HG03066 (cell line): ENCODE measurements around the gene POLR2H.
A peak's percentile ranks its signal among the peaks of the same experiment; 100 is the strongest.

Experiments
- ATAC-seq: cut with Tn5 transposase; IDR thresholded peaks from one replicate; pipeline ENCODE4 v1.9.1; 2021; ENCODE audit warnings: low read depth; ENCODE audit not compliant: unreplicated experiment

The POLR2H gene

DNA sequence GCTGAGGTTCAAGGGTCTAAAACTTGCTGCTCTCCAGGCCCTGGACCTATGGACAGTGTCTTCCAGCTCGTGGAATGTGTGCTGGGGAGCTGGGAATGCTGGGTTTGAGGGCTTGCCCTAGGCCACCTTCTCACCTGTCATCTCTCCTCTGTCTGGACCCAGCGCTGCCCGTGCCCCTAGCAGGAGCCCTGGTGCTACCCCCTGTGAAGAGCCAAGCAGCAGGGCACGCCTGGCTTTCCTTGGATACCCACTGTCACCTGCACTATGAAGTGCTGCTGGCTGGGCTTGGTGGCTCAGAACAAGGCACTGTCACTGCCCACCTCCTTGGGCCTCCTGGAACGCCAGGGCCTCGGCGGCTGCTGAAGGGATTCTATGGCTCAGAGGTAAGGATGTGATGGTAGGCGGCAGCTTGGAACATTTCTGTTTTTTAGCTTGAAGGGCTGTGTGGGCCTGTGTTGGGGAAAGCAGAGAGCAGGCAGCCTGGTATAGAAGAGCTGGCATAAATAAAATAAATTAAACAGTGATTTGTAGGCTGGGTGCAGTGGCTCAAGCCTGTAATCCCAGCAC lies 23.4 kb downstream of the POLR2H start:
- ATAC-seq, result no peak

DNA sequence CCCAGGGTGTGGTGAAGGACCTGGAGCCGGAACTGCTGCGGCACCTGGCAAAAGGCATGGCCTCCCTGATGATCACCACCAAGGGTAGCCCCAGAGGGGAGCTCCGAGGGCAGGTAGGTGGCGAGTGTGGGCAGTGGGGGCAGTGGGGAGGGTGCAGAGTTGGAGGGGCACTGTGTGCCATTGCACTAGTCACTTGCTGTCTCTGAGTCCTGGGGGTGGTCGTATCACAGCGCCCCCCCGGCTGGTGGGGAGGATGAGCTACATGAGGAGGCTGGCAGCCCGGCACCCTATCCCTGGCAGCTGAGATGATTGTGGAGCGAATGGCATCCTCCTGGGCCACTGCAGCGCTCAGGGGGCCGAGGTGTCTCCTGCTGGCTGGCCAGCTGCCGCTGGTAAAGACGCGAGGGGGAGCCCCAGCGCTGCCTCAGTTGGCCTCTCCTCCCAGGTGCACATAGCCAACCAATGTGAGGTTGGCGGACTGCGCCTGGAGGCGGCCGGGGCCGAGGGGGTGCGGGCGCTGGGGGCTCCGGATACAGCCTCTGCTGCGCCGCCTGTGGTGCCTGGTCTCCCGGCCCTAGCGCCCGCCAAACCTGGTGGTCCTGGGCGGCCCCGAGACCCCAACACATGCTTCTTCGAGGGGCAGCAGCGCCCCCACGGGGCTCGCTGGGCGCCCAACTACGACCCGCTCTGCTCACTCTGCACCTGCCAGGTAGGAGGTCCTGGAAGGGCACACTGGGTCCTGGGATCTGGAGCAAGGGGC lies 24.7 kb downstream of the POLR2H start:
- ATAC-seq, result no peak

DNA sequence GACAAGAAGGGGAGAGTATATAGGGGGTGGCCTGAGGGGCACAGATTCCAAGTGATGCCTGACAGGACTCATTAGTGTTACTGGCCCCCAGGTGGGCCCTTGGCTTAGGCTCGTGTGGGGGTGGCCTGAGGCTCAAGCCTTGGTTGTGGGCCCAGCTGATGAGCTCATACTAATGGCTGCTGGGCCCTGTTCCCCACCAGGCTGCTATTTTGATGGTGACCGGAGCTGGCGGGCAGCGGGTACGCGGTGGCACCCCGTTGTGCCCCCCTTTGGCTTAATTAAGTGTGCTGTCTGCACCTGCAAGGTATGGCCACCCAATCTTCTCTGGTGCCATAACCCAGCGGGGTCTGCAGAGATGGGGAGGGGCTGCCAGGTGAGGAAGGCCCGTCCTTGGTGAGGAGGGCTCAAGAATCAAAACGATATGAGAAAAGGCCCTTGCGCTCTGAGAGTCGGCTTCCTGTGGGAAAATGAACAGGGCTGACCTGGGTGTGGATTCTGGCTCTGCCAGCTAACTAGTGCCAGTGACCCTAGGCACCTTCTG lies 25.7 kb downstream of the POLR2H start:
- ATAC-seq, result no peak

DNA sequence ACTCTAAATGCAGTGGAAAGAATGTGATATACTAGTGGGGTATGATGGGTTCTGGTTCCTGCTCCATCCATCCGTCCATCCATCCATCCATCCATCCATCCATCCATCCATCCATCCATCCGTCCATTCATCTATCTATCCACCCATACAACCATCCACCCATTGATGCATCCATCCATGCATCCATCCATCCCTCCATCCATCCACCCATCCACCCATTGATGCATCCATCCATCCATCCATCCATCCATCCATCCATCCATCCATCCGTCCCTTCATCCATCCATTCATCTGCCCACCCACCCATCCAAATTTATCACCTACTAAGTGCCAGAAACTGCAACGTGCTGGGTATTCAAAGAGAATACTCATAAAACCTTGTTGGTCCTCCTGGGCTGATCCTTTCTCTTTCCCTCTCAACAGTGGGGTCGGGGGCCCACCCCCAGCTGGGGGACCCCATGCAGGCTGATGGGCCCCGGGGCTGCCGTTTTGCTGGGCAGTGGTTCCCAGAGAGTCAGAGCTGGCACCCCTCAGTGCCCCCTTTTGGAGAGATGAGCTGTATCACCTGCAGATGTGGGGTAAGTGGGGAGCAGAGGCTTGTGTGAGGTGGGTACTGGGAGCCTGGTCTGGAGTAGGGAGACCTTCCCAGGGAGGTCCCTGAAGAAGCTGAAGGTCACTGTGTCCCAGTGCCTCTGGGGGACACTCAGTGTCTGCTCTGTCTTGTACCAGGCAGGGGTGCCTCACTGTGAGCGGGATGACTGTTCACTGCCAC lies 26.8 kb downstream of the POLR2H start:
- no peak for ATAC-seq

DNA sequence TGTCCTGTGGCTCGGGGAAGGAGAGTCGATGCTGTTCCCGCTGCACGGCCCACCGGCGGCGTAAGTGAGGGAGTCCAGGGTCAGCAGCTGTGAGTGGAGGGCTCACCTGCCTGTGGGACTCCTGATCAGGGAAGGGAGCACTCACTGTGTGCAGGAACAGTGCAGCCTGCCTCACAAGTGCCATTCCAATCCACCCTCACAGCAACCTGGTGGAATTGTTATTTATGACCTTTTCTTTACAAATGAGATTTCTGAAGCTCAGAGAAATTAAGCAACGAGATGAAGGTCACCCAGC lies 27.4 kb downstream of the POLR2H start:
- ATAC-seq, result no peak

DNA sequence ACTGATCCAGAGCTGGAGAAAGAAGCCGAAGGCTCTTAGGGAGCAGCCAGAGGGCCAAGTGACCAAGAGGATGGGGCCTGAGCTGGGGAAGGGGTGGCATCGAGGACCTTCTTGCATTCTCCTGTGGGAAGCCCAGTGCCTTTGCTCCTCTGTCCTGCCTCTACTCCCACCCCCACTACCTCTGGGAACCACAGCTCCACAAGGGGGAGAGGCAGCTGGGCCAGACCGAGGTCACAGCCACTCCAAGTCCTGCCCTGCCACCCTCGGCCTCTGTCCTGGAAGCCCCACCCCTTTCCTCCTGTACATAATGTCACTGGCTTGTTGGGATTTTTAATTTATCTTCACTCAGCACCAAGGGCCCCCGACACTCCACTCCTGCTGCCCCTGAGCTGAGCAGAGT lies 27.9 kb downstream of the POLR2H start:
- ATAC-seq, result no peak

- no peak for ATAC-seq
Observed at GRCh38 chr3:184389935-184390528, 28.5 kb downstream of the POLR2H start.

GRCh38 chr3:184391266-184391665 lies 29.8 kb downstream of the POLR2H start:
- no peak for ATAC-seq

- no peak for ATAC-seq
Observed at GRCh38 chr3:184395320-184395660, 33.8 kb downstream of the POLR2H start.

DNA sequence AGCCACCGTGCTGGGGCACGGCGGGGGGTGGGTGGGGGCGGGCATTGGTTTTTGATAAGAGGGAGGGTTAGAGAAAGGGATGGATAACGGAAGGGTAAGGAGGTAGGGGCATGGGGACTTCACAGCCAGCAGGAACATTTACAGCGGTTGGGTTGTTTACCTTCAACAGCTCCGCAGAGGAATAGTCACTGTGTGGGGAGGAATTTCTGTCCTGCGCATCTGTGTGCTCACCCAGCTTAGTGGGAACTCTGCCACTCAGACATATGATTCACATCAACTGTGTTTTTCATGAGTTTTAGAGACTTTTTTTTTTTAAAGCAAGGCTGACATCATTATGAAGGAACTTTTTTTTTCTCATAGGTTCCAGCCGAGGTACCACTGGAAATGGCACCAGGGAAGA lies 37.9 kb downstream of the POLR2H start:
- ATAC-seq, result no peak

GRCh38 chr3:184405075-184406030 lies 43.8 kb downstream of the POLR2H start:
- ATAC-seq, result no peak

DNA sequence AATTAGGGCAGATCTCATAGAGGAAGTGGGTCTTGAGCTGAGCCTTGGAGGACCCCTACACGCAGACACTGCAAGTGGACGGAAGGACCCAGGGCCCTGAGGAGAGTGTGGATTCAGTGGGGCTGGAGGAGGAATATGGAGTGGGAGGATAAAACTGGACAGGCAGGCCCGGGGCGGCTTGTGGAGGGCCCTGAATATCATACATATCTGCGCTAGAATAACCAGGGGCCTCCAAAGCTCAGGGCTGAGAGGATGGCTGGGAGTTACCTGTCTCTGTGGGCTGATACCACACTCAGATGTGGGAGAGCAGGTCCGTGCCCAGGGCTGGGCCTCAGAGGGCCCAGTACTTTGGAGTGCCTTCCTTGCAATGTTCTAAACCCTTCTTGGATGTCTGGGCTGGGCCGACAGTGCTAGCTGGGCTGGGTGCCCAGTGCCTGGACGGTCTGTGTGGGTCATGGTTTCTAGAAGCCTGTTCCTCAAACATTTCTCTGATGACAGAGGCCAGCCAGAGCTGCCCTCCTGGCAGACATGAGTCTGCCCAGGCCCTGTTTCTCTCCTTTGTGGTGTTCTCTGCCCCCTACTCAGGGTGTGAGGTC lies 47.9 kb downstream of the POLR2H start:
- no peak for ATAC-seq

DNA sequence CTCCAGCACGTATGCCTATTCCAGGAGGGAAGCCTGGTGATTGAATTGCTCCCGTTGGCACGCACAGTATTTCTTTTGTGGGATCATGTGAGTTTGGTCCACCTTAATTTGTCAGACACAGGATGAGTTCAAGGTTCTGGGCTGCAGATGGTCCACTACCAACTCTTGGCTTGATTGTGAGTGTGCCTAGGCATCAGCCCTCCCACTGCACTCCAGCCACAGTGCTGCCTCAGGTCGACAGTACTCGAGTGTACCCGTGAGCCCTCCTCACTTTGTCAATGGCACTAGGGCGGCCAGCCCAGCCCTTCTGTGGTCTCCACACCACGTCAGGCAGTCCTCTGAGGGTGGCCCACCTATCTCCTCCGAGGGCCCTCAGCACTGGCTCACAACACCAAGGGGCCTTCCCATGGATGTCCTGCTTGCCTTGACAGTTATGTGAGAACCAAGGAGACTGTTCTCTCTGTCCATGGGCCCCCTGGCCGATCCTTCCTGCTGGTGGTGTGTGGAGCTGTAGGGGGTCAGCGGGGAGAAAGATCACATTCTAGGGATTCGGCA lies 48.5 kb downstream of the POLR2H start:
- ATAC-seq, result no peak

GRCh38 chr3:184414418-184415202 lies 53.1 kb downstream of the POLR2H start:
- no peak for ATAC-seq

- ATAC-seq, result no peak
Observed at GRCh38 chr3:184415203-184415490, 53.6 kb downstream of the POLR2H start.

- peak; percentile 94 for ATAC-seq
Observed at GRCh38 chr3:184417619-184418327, 56.3 kb downstream of the POLR2H start.
